LoVo (cell line): ENCODE data around the gene CFHR4.
"Not testable (repeated sequence)": the region's sequence is repeated elsewhere in the genome, so short reads cannot be mapped to it uniquely, and the experiment has no call there.

Experiments used
- DNase-seq: peaks from one replicate; pipeline ENCODE4 v3.0.0-alpha.2; 2016; ENCODE audit warnings: low spot score

Gene CFHR4

GRCh38 chr1:196887515-196888239 lies at the start of gene CFHR4:
Gene CFHR4 (plus strand): TSS chr1:196888052. CDS start chr1:196888151, 99 bp downstream.
- no peak for DNase-seq

- not testable (repeated sequence) for DNase-seq
Observed at GRCh38 chr1:196849613-196850492, 38.0 kb upstream of the CFHR4 start.

GRCh38 chr1:196856053-196856452 lies 31.8 kb upstream of the CFHR4 start:
- no peak for DNase-seq

- DNase-seq: no peak
Observed at GRCh38 chr1:196857188-196857587, 30.7 kb upstream of the CFHR4 start.

GRCh38 chr1:196858811-196859210 lies 29.0 kb upstream of the CFHR4 start:
- DNase-seq: no peak

- no peak for DNase-seq
Observed at GRCh38 chr1:196860323-196860884, 27.4 kb upstream of the CFHR4 start.

- no peak for DNase-seq
Observed at GRCh38 chr1:196861429-196861828, 26.4 kb upstream of the CFHR4 start.

- no peak for DNase-seq
Observed at GRCh38 chr1:196866974-196867373, 20.9 kb upstream of the CFHR4 start.

GRCh38 chr1:196873385-196873784 lies 14.5 kb upstream of the CFHR4 start:
- no peak for DNase-seq

GRCh38 chr1:196875935-196876334 lies 11.9 kb upstream of the CFHR4 start:
- no peak for DNase-seq

GRCh38 chr1:196877964-196878363 lies 9.9 kb upstream of the CFHR4 start:
- DNase-seq: no peak

- DNase-seq: not testable (repeated sequence)
Observed at GRCh38 chr1:196886560-196886959, 1.3 kb upstream of the CFHR4 start.

- no peak for DNase-seq
Observed at GRCh38 chr1:196890668-196891067, 2.8 kb downstream of the CFHR4 start.

- no peak for DNase-seq
Observed at GRCh38 chr1:196891251-196891650, 3.4 kb downstream of the CFHR4 start.

- no peak for DNase-seq
Observed at GRCh38 chr1:196896355-196896754, 8.5 kb downstream of the CFHR4 start.

GRCh38 chr1:196897158-196897828 lies 9.4 kb downstream of the CFHR4 start:
- no peak for DNase-seq

- DNase-seq: no peak
Observed at GRCh38 chr1:196902344-196902743, 14.5 kb downstream of the CFHR4 start.

- no peak for DNase-seq
Observed at GRCh38 chr1:196910215-196910614, 22.4 kb downstream of the CFHR4 start.

GRCh38 chr1:196912283-196912682 lies 24.4 kb downstream of the CFHR4 start:
- not testable (repeated sequence) for DNase-seq

GRCh38 chr1:196926839-196927238 lies 39.0 kb downstream of the CFHR4 start:
- DNase-seq: not testable (repeated sequence)

GRCh38 chr1:196932853-196933252 lies 45.0 kb downstream of the CFHR4 start:
- not testable (repeated sequence) for DNase-seq

GRCh38 chr1:196933531-196934189 lies 45.8 kb downstream of the CFHR4 start:
- DNase-seq: no peak
